Measurements from ENCODE around the gene E2F1.

GRCh38 chr20:33656783-33657703 is 29.1 kb downstream of the E2F1 start:
- TF ChIP-seq CTCF (IDR thresholded peaks at IDR 0.05) (no peak), POLR2A (IDR thresholded peaks at IDR 0.05) (no peak)

All from tibial nerve (tissue), 3 donors.